NCI-H1436 (cell line): ENCODE data around the gene DHCR24.
A peak's percentile ranks its signal among the peaks of the same experiment; 100 is the strongest.
"Not testable (repeated sequence)": the region's sequence is repeated elsewhere in the genome, so short reads cannot be mapped to it uniquely, and the experiment has no call there.

ENCODE experiments used
- DNase-seq: peaks from one replicate; lab custom pipeline; 2025; lab: John Stamatoyannopoulos, UW

DHCR24 gene, protein sequence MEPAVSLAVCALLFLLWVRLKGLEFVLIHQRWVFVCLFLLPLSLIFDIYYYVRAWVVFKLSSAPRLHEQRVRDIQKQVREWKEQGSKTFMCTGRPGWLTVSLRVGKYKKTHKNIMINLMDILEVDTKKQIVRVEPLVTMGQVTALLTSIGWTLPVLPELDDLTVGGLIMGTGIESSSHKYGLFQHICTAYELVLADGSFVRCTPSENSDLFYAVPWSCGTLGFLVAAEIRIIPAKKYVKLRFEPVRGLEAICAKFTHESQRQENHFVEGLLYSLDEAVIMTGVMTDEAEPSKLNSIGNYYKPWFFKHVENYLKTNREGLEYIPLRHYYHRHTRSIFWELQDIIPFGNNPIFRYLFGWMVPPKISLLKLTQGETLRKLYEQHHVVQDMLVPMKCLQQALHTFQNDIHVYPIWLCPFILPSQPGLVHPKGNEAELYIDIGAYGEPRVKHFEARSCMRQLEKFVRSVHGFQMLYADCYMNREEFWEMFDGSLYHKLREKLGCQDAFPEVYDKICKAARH

DNA sequence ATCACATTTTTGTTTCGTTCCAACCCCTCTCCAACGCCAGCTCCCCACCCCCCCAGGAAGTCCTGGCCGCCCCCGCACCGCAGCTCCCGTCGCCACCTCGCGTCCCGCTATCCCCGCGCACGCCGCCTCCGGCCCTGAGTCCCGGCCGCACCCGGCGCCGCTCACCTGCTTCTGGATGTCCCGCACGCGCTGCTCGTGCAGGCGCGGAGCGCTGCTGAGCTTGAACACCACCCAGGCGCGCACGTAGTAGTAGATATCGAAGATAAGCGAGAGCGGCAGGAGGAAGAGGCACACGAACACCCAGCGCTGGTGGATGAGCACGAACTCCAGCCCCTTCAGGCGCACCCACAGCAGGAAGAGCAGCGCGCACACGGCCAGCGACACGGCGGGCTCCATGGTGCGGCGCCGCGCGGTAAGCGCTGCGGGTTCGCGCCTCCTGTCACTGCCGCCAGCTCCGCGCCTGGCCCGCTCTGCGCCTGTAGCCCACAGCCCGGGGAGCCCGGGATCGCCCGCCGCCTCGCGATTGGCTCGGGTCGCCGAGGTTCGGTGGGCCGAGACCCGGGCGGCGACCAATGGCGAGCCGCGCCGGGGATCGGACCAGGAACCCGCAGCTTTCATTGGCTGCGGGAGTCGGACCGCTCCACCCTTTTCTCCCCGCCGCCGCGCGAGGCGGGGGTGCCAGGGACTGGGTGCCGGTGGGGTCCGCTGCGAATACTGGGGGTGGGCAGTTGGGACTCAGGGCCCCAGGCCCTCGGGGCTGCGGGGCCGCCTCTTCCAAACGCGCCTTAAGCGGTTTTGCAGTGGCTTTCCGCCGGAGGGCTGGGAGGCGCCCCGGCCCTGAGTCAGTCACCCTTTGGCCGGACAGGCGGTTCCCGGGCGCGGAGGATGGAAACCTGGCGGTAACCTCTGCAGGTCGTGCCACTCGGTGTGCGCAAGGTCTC is at the start of gene DHCR24:
DHCR24 (minus strand) TSS at position 472 of the 941 bp plus-strand sequence; CDS start at position 396, 76 bp downstream.
- DNase-seq: peak; percentile 82

DNA sequence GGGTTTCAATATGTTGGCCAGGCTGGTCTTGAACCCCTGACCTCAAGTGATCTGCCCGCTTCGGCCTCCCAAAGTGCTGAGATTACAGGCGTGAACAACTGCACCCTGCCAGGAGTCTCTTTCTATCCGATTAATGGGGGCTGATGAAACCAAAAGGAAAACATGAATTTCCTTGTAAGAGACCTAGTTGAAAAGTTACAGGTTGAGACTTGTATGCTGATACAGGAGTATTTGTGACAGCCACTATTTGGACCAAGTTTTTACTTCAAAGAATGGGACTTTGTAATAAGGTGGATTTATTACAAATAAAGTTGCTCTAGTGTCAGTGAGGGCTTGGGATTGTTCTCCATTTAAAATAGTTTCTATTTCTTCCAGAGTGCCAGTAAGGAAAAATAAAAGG is 49.8 kb upstream of the DHCR24 start:
- no peak for DNase-seq

DNA sequence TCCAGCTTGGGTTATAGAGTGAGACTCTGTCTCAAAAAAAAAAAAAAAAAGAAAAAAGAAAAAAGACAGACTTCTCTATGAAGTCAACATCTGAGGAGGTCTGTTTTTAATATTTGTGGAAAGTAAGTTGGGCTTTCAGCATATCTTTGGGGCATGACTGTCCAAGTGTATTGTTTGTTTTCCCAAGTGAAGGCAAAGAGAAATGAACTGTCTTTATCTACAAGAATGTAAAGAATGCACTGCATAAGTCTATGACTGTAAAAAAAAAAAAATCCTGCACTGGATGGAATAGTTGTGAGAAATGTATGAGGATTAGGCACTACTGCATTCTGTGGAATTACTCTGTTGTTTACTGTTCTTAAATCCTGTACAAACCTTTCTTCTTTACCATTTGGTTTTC is 47.9 kb upstream of the DHCR24 start:
- no peak for DNase-seq

DNA sequence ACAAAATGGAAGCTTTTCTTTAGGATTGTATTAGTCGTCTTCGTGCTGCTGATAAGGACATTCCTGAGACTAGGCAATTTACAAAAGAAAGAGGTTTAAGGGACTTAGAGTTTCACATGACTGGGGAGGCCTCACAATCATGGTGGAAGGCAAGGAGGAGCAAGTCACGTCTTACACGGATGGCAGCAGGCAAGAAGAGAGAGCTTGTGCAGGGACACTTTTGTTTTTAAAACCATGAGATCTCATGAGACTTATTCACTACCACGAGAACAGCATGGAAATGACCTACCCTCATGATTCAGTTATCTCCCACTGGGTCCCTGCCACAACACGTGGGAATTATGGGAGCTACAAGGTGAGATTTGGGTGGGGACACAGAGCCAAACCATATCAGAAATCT is 47.1 kb upstream of the DHCR24 start:
- DNase-seq: not testable (repeated sequence)

DNA sequence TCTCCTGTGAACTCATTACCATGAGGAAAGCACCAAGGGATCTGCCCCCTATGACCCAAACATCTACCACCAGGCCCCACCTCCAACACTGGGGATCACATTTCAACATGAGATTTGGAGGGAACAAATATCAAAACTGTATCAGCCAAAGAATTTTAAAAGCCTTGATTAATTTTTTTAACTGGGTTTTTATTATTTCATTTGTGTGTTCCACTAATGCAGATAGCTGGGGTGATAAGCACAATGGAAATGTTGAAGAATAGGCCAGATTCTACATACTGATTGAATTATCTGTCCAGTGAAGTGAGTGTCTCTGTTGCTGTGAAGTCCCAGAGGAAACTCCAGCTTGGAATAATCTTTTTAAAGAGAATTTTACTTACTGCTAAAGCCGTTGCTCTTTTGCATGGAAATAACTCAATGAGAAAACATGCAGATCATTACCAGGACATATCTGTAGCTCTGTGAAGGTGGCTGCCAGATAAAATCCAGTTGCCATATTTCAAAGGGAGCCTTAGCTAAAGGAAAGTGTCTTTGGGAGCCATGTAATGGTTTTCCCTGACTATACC is 44.4 kb upstream of the DHCR24 start:
- DNase-seq: no peak

DNA sequence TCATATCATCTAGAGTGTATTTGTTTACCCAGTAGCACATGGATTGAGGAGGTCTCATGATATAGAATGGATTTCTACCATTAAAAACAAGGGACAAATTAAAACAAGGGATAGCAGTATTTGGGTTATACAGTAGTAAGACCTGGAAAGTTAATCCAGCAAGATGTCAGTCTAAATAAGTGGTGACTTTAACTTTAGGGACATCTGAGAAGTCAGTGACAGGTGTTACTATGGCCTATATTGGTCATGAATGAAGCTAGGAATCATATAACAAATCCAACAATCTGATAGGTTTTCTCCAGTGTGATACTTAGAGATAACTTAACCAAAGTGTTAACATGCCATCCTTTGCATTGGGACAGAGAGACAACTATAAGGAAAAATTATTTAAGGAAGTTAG is 42.7 kb upstream of the DHCR24 start:
- DNase-seq: no peak

DNA sequence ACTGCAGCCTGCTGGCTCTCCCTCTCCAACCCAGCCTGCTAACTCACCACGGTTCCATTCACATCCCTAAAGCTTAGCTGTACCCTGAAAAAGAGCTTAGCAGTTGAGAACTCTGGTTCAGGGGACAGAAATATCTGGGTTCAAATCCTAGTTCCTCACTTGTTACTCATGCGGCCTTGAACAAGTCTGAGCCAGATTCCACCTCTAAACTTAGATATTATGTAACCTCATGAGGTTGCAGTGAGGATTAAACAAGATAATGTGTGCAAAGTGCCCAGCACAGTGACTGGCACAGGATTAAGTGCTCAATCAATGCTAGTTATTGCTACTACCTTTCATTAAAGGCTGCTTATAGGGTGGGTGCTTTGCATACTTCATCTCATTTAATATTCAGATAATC is 41.3 kb upstream of the DHCR24 start:
- DNase-seq: no peak

DNA sequence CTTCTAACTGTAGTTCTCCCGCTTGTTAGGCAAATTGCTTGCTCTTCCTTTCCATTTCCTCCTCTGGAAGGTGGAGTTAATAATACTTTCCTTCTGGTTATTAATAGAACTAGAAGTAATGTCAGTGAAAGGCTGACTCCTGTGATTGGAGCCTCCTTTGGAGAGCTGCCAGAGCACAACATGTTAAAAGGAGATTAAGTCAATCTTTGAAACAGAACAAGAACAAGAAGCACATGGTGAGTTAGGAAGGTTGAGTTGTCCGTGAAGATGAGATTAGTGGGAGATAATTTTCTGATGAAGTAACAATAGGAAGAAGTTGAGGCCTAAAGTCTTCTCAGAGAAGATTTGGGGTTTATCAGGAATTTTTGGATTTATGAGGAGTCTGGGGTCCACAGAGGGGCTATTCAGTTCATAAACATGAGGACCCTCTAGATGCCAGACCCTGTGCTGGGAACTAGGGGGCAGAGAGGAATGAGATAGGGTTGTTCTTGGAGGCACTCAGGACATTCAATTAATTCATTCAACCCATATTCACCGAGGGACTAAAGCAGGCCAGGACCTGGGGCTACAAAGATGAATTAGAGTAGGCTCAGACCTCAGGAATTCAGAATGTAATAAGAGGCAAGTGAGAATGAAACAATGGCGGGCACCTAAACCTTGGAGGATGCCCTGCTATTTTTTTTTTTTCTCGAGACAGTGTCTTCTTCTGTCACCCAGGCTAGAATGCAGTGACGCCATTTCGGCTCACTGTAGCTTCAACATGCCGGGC is 40.7 kb upstream of the DHCR24 start:
- no peak for DNase-seq

DNA sequence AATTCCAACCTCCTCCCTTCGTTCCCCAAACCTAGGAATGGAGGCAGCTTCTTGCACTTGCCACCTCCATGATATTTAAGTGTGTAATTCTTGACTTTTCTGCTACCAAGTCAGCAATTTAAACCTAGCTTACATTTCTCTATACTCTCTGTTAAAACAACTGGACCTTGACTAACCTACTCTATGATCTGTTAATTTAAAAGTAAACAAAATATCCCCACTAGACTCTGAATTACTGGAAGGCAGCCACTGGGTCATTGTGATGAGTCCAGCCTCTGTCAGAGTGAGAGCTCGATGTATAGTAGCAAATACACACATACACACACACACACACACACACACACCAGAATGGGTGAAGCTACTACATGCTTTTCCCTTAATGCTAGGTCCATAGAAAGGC is 40.0 kb upstream of the DHCR24 start:
- no peak for DNase-seq

DNA sequence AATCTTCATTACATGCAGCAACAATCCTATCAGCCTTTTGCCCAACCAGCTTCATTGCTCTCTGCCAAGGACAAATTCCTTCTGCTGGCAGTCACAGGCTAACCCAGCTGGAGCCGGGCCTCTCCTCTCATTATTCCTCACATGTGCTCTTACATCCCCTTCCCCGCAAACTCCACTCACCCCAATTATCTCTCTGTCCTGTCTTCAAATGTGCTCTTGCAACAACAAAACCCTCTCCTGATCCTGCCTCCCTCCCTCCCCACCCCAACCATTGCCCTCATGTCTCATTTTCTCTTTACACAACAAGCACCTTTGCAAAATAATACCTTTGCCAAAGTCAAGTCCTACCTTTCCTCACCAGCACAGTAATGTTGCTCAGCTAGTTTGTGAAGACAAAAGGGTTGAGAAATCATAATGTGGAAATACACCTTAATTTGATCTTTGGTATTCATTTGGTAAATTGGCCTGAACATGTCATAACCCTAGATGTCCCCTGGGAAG is 36.0 kb upstream of the DHCR24 start:
- DNase-seq: no peak

DNA sequence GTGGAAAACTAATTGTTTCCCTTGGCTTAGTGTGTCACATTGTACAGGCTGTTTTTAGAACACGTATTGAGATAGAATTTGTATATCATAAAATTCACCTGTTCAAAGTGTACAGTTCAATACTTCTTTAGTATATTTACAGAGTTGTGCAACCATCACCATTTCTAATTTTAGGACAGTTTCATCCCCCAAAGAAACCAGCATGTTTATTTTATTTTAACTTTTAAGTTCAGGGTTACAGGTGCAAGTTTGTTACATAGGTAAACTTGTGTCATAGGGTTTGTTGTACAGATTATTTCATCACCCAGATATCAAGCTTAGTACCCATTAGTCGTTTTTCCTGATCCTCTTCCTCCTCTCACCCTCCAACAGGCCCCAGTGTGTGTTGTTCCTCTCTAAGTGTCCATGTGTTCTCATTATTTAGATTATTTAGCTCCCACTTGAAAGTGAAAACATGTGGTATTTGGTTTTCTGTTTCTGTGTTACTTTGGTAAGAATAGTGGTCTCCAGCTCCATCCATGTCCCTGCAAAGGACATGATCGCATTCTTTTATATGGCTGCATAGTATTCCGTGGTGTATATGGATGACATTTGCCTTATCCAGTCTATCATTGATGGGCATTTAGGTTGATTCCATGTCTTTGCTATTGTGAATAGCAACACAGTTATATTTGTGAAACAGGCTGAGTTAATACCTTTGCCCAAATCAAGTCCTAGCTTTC is 35.2 kb upstream of the DHCR24 start:
- DNase-seq: no peak

DNA sequence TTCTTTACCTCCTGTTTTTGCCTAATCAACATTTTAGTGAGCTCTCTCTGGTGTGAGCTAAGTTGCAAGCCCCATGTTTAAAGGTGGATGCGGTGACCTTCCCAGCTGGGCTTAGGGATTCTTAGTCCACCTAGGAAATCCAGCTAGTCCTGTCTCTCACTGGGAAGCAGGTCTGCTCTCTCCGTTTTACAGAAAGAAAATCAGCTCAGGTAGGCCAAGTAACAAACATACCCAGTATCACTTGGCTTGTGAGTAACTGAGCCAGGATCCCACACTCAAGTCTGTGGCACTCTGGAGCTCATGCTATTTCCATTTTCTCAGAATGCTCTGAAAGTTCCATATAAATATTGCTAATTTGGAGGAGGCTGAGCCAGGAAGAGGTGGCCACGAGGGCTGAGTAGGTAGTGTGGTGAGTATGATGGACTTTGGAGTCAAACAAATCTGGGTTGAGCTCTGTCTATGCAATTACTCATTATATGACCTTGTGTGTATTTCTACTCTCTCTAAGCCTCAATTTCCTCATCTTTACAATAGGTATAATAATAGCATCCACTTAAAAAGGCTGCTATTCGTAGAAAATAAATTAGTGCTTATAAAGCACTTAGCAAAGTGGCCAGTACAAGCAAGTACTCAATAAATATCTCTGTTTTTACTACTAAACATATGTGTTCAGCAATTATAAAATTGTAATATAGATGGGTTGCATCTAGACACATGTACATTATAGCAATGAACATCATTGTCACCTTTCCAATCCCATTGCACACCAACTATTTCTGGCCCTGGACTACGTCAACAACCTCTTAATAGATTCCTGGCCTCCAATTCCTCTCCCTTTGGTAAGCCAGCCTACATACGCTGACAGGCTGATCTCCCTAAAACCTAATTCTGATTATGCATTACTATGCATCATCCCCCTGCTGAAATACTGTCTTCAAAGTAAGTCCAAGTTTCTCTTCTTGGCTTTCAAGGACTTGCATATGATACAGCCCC is 32.7 kb upstream of the DHCR24 start:
- no peak for DNase-seq

DNA sequence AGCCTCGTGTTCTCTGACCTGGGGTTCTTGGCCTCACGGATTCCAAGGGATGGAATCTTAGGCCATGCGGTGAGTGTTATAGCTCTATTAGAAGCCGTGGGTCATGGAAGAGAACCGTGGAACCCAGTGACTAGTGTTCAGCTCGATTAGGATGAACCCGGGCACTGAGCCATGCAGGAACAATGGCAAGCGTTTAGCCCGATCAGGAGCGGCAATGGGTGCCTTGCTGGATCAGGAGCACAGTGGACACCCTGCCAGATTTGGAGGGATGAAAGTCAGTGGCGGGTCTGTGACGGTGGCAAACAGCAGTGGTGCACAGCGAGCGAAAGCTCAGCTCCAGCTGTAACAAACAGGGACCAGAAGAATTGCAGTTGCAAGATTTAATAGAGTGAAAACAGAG is 24.1 kb upstream of the DHCR24 start:
- DNase-seq: not testable (repeated sequence)

DNA sequence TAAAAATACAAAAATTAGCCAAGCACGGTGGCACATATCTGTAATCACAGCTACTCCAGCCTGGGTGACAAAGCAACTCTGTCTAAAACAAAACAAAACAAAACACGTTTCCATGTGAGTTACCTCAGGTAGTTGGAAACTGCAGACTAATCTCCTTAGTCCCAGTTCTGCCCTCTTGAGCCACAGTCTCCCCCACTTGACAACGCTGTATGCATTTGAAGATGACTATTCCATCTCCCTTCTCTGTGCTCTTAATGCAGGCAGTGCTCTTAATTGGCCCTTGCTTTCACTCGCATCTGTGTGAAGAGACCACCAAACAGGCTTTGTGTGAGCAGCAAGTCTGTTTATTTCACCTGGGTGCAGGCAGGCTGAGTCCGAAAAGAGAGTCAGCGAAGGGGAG is 19.6 kb upstream of the DHCR24 start:
- DNase-seq: no peak

DNA sequence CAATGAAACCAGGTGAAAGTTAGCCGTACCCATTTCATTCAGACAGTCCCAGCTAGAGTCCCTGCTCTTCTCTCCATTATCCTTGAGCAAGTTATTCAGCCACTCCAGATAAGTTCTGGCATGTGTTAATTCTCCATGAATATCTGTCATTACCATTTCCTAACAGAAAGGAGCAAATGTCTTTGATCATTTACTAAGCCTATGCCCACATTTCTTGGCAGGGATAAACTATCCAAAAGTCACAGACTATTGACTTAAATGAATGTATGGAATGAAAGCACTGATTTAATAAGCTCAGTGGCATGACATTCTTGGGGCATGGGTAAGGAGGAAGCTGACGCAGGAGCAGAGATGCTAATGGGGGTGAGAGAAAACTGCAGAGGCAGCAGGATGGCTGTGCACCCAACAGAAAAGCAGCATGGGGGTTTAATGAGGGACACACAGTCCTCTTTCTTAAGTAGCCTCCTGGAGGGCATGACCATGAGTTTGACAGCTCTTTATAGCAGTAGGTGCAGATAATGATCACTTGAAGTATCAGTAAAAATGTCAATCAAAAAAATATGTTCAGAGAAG is 17.6 kb upstream of the DHCR24 start:
- DNase-seq: no peak

DNA sequence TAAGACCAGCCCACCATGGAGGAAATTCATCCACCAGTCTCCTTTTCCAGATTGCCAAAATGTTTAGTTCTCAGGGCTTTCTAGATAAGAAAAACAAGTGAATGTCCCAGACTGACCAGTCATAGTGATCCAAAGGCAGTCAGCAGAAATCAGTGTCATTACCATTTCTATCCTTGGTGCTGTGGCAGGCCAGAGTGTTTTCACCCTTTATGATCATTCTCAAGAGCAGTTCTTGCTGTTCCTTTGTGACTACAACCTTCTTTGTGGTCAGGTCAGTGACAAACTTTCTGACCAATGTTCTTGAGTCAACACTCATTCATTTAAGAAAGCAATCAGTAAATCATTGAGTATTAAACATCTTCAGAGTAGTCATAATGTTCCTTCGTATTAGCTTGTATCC is 7.3 kb upstream of the DHCR24 start:
- DNase-seq: no peak

DNA sequence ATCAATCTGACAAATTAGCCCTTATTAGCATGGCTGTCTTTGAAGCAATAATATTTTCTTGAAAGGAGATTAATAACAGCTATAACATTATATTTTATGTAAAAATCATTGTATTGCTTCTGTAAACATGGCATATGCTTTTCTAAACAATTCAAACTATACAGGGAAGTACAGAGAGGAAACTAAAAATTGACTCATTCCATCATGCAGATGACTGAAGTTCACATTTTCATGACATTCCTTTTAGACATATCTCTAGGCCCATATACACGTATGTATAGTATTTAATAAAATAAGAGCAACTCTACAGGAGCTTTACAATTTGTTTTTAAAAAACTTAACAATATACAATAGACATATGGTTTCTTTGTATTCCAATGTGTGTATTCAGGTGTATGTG is 5.6 kb upstream of the DHCR24 start:
- no peak for DNase-seq

DNA sequence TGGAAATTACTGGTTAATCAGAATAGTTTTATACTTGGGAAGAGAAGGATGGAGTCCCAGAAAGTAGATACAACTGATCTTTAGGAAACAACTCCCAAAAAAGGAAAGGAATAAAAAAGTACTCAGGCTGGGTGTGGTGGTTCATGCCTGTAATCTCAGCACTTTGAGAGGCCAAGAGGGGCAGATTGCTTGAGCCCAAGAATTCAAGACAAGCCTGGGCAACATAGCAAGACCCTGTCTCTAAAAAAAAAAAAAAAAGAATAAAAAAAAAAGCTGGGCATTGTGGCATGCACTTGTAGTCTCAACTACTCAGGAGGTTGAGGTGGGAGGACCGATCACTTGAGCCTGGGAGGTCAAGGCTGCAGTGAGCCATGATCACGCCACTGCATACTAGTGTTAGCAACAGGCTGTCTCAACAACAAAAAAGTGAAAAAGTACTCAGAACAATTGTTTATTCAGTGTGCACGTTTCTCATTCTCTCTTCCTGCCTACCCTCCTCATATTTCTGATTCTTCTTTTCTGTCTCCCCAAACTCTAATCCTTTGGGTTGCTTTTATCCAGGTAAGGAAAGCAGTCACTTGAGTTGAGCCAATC is 2.2 kb upstream of the DHCR24 start:
- DNase-seq: no peak
